Activated CD4-positive, alpha-beta T cell treated with anti-CD3 and anti-CD28 coated beads, Interleukin-2, amount 10 ng/mL, durations not matched to agents 24 days and 14 days (primary cell): ENCODE results near the gene PLXNB2. TPM values are rescaled to one million over a fixed set of nuclear protein-coding genes. Genes with fewer than 3 reads are reported as not detected.
"Not testable (repeated sequence)": the region's sequence is repeated elsewhere in the genome, so short reads cannot be mapped to it uniquely, and the experiment has no call there.

Source experiments
- DNase-seq: peaks from one replicate; pipeline ENCODE4 v3.0.0; 2022
- H3K27ac Mint-ChIP-seq: one replicate; pipeline ENCODE4 v1.8.0; 2022; ENCODE audit warnings: mild to moderate bottlenecking, mixed read lengths
- H3K27me3 Mint-ChIP-seq: one replicate; pipeline ENCODE4 v1.8.0; 2022; ENCODE audit warnings: mixed read lengths
- H3K36me3 Mint-ChIP-seq: one replicate; pipeline ENCODE4 v1.8.0; 2022; ENCODE audit warnings: low read depth, mild to moderate bottlenecking, mixed read lengths
- H3K4me1 Mint-ChIP-seq: one replicate; pipeline ENCODE4 v1.8.0; 2021; ENCODE audit warnings: mixed read lengths
- H3K4me3 Mint-ChIP-seq: one replicate; pipeline ENCODE4 v1.8.0; 2022; ENCODE audit warnings: mild to moderate bottlenecking, moderate library complexity, mixed read lengths
- H3K9me3 Mint-ChIP-seq: one replicate; pipeline ENCODE4 v1.8.0; 2021; ENCODE audit warnings: mixed read lengths
- intact Hi-C: fragments of 100-400 bp; cut with micrococcal nuclease; formaldehyde crosslinking; loops from one replicate; pipeline ENCODE4 v1.15.1; 2023
- total RNA-seq: library from RNA; stranded (reverse); gene quantifications from 2 replicates; pipeline ENCODE4 v1.2.3, GENCODE V29; 2022

The PLXNB2 gene
- total RNA-seq, 1 donor from 2014 or later, result 9.5 TPM

- H3K9me3 Mint-ChIP-seq, result no peaks in the 10 kb centered on the region
- no peak overlapping the region for H3K4me3 Mint-ChIP-seq
- H3K27ac Mint-ChIP-seq, result no peak overlapping the region
- H3K4me1 Mint-ChIP-seq, result peaks cover 4% of the 10 kb centered on the region
- DNase-seq, result no peak
- H3K27me3 Mint-ChIP-seq, result no peaks in the 10 kb centered on the region
- no peaks in the 10 kb centered on the region for H3K36me3 Mint-ChIP-seq
- intact Hi-C loops, result no loop called here
These were observed 30.7 kb upstream of the PLXNB2 start for GRCh38 chr22:50338042-50338573.

- Mint-ChIP-seq H3K27ac (no peak overlapping the region), H3K4me3 (no peak overlapping the region), H3K36me3 (no peaks in the 10 kb centered on the region), H3K27me3 (no peaks in the 10 kb centered on the region), H3K4me1 (peaks cover 4% of the 10 kb centered on the region), H3K9me3 (no peaks in the 10 kb centered on the region)
- intact Hi-C loops, result no loop called here
- DNase-seq, result no peak
These were observed 30.0 kb upstream of the PLXNB2 start for GRCh38 chr22:50337262-50338041.

- DNase-seq, H3K4me1 Mint-ChIP-seq, intact Hi-C loops, H3K4me3 Mint-ChIP-seq, H3K9me3 Mint-ChIP-seq, H3K27me3 Mint-ChIP-seq, H3K36me3 Mint-ChIP-seq, H3K27ac Mint-ChIP-seq: not testable (repeated sequence)
These were observed 27.0 kb upstream of the PLXNB2 start for GRCh38 chr22:50334433-50334832.

GRCh38 chr22:50329236-50329635, 21.8 kb upstream of the PLXNB2 start:
- Mint-ChIP-seq H3K27me3 (peaks cover 15% of the 10 kb centered on the region), H3K27ac (peak overlapping the region; percentile 51), H3K36me3 (peaks cover 3% of the 10 kb centered on the region), H3K4me3 (peak overlapping the region; percentile 15), H3K4me1 (peaks cover 13% of the 10 kb centered on the region), H3K9me3 (no peaks in the 10 kb centered on the region)
- intact Hi-C loops, result loop anchor here (5.0 kb wide), 1 partner anchor 77 kb away; the partner anchor contains the start of gene HDAC10
- no peak for DNase-seq

GRCh38 chr22:50327711-50328019, 20.2 kb upstream of the PLXNB2 start:
- no peak for DNase-seq
- H3K36me3 Mint-ChIP-seq, result peaks cover 3% of the 10 kb centered on the region
- H3K4me1 Mint-ChIP-seq, result peaks cover 13% of the 10 kb centered on the region
- peak overlapping the region; percentile 87 for H3K4me3 Mint-ChIP-seq
- intact Hi-C loops, result loop anchor here (1.0 to 5.0 kb wide), 4 partner anchors 13 to 75 kb away; partner anchors contain the start of genes HDAC10 and MAPK11
- no peaks in the 10 kb centered on the region for H3K9me3 Mint-ChIP-seq
- peak overlapping the region; percentile 87 for H3K27ac Mint-ChIP-seq
- H3K27me3 Mint-ChIP-seq, result peaks cover 18% of the 10 kb centered on the region

- no peaks in the 10 kb centered on the region for H3K9me3 Mint-ChIP-seq
- H3K27me3 Mint-ChIP-seq, result peaks cover 18% of the 10 kb centered on the region
- H3K4me1 Mint-ChIP-seq, result peaks cover 13% of the 10 kb centered on the region
- peak within 1 kb of the TSS; percentile 87 for H3K27ac Mint-ChIP-seq
- peak within 1 kb of the TSS; percentile 87 for H3K4me3 Mint-ChIP-seq
- DNase-seq, result peak; percentile 93
- H3K36me3 Mint-ChIP-seq, result peaks cover 3% of the 10 kb centered on the region
- intact Hi-C loops, result loop anchor here (1.0 to 5.0 kb wide), 4 partner anchors 13 to 75 kb away; partner anchors contain the start of genes HDAC10 and MAPK11
These were observed 19.7 kb upstream of the PLXNB2 start, which contains the start of gene DENND6B for GRCh38 chr22:50326956-50327710. DENND6B (minus strand) TSS chr22:50327012; CDS start chr22:50326988, 24 bp downstream.

- intact Hi-C loops, result loop anchor here (2.0 to 5.0 kb wide), 2 partner anchors 56 to 74 kb away; partner anchors contain the start of genes HDAC10 and MAPK11
- peaks cover 3% of the 10 kb centered on the region for H3K36me3 Mint-ChIP-seq
- peak overlapping the region; percentile 62 for H3K27ac Mint-ChIP-seq
- H3K9me3 Mint-ChIP-seq, result no peaks in the 10 kb centered on the region
- H3K4me3 Mint-ChIP-seq, result peak overlapping the region; percentile 85
- peaks cover 18% of the 10 kb centered on the region for H3K27me3 Mint-ChIP-seq
- no peak for DNase-seq
- H3K4me1 Mint-ChIP-seq, result peaks cover 13% of the 10 kb centered on the region
These were observed 18.9 kb upstream of the PLXNB2 start for GRCh38 chr22:50326225-50326955.

- Mint-ChIP-seq H3K9me3 (no peaks in the 10 kb centered on the region), H3K27me3 (peaks cover 18% of the 10 kb centered on the region), H3K4me3 (peak overlapping the region; percentile 85), H3K4me1 (peaks cover 13% of the 10 kb centered on the region), H3K27ac (peak overlapping the region; percentile 62), H3K36me3 (peaks cover 3% of the 10 kb centered on the region)
- intact Hi-C loops, result loop anchor here (2.0 to 5.0 kb wide), 2 partner anchors 55 to 73 kb away; partner anchors contain the start of genes HDAC10 and MAPK11
- no peak for DNase-seq
These were observed 18.2 kb upstream of the PLXNB2 start for GRCh38 chr22:50325444-50326224.

GRCh38 chr22:50323900-50324299, 16.5 kb upstream of the PLXNB2 start:
- Mint-ChIP-seq H3K9me3 (no peaks in the 10 kb centered on the region), H3K4me3 (no peak overlapping the region), H3K36me3 (peaks cover 2% of the 10 kb centered on the region), H3K27ac (no peak overlapping the region), H3K27me3 (peaks cover 16% of the 10 kb centered on the region), H3K4me1 (peaks cover 10% of the 10 kb centered on the region)
- intact Hi-C loops, result no loop called here
- no peak for DNase-seq

- DNase-seq, H3K27ac Mint-ChIP-seq, H3K36me3 Mint-ChIP-seq, intact Hi-C loops, H3K4me3 Mint-ChIP-seq, H3K4me1 Mint-ChIP-seq, H3K9me3 Mint-ChIP-seq: not testable (repeated sequence)
- peaks cover 16% of the 10 kb centered on the region for H3K27me3 Mint-ChIP-seq
These were observed 15.1 kb upstream of the PLXNB2 start for GRCh38 chr22:50322382-50323104.

- no peaks in the 10 kb centered on the region for H3K36me3 Mint-ChIP-seq
These were observed 13.4 kb upstream of the PLXNB2 start for GRCh38 chr22:50320671-50321325.

GRCh38 chr22:50320116-50320515, 12.7 kb upstream of the PLXNB2 start:
- H3K4me1 Mint-ChIP-seq, result peaks cover 2% of the 10 kb centered on the region
- peaks cover 7% of the 10 kb centered on the region for H3K27me3 Mint-ChIP-seq
- H3K27ac Mint-ChIP-seq, result no peak overlapping the region
- no peak for DNase-seq
- H3K9me3 Mint-ChIP-seq, result no peaks in the 10 kb centered on the region
- intact Hi-C loops, result no loop called here
- no peak overlapping the region for H3K4me3 Mint-ChIP-seq
- no peaks in the 10 kb centered on the region for H3K36me3 Mint-ChIP-seq

More at GRCh38 chr22:50320671-50321325, 13.4 kb upstream of the PLXNB2 start:
- intact Hi-C loops, result no loop called here
- Mint-ChIP-seq H3K9me3 (no peaks in the 10 kb centered on the region), H3K4me1 (peaks cover under 1% of the 10 kb centered on the region), H3K27ac (no peak overlapping the region), H3K27me3 (peaks cover 10% of the 10 kb centered on the region), H3K4me3 (no peak overlapping the region)
- DNase-seq, result no peak
